Measurements from ENCODE around the gene CCDC18. TPM values are rescaled to one million over a fixed set of nuclear protein-coding genes. Genes with fewer than 3 reads are reported as not detected.

CCDC18 gene
- total RNA-seq, 2 experiments from 2014 or later, result 5.4 to 7.0 TPM

DNA sequence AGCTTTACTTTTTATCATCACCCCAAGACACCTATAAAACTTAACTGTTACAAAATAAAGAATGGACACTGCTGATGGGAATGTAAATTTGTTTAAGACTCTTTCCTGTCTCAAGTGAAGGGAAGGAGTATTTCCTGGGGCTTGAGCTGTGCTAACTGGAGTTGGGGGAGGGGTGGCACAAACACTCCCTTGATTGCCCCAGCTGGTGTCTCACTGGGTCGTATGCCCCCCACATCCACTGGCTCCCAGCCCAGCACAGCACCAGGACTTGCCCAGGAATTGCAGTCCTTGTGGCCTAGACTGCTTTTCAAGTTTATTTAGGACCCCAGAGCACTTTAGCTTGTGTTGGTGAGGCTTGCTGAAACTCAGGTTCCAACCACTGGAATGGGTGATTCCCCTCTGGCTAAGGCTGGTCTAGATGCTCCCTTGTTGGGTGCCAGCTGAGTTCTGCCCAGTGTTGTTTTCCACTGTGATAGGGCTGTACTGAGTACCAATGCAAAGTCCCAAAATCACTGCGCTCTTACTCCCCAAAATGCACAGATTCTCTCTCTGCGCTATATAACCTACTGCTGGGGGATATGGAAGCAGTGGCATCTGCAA is 116.1 kb downstream of the CCDC18 start:
- no peak overlapping the region for H3K27ac Mint-ChIP-seq
- ChIA-PET POLR2A (no interaction called here), CTCF (no interaction called here)
- DNase-seq (no peak), ATAC-seq (ENCODE audit: poor library complexity) (no peak)
- H3K9me3 ChIP-seq (ENCODE audit: control insufficient read depth in 1 of 2, insufficient read depth in 1 of 2, low read length in 2 of 2), result no peaks in the 10 kb centered on the region
- TF ChIP-seq, protein P1, sequence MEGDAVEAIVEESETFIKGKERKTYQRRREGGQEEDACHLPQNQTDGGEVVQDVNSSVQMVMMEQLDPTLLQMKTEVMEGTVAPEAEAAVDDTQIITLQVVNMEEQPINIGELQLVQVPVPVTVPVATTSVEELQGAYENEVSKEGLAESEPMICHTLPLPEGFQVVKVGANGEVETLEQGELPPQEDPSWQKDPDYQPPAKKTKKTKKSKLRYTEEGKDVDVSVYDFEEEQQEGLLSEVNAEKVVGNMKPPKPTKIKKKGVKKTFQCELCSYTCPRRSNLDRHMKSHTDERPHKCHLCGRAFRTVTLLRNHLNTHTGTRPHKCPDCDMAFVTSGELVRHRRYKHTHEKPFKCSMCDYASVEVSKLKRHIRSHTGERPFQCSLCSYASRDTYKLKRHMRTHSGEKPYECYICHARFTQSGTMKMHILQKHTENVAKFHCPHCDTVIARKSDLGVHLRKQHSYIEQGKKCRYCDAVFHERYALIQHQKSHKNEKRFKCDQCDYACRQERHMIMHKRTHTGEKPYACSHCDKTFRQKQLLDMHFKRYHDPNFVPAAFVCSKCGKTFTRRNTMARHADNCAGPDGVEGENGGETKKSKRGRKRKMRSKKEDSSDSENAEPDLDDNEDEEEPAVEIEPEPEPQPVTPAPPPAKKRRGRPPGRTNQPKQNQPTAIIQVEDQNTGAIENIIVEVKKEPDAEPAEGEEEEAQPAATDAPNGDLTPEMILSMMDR (IDR thresholded peaks at IDR 0.05), result no peak
- H3K9me3 Mint-ChIP-seq, result no peaks in the 10 kb centered on the region
- H3K4me1 Mint-ChIP-seq (ENCODE audit: low read depth), result peaks cover 6% of the 10 kb centered on the region
- intact Hi-C loops (cut with DNase I, micrococcal nuclease), result no loop called here
- peaks cover 8% of the 10 kb centered on the region for H3K36me3 ChIP-seq (ENCODE audit: insufficient read depth, low read length)
- no peak overlapping the region for H3K4me3 ChIP-seq (ENCODE audit: low read length)
- peaks cover 62% of the 10 kb centered on the region for H3K36me3 Mint-ChIP-seq (ENCODE audit: low read depth)
- H3K27me3 Mint-ChIP-seq, result no peaks in the 10 kb centered on the region
- no peak overlapping the region for H3K4me3 Mint-ChIP-seq
- no peaks in the 10 kb centered on the region for H3K27me3 ChIP-seq (ENCODE audit: control insufficient read depth in 1 of 2, insufficient read depth in 2 of 2, low read length in 2 of 2)
- H3K27ac ChIP-seq (ENCODE audit: low read depth in 1 of 2, low read length in 2 of 2), result no peak overlapping the region
- no peaks in the 10 kb centered on the region for H3K4me1 ChIP-seq (ENCODE audit: insufficient read depth, low read length)

DNA sequence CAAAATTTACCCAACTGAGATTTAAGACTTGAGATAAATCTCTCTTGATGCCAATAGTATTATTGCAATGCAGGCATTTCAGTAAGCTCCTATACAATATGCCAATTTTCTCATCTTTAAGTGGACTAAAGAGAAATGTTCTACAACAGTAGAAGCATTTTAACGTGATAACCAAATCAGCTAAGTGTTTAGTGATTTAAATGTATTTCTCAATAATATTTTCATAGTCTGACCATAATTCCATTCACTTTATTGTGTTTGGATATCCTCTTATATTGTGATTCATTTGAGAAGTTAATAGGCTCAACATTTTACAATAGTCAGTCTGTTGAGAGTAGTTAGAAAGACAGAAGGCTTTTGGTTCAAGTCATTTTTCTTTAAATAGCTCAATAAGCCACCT is 120.6 kb downstream of the CCDC18 start:
- no peaks in the 10 kb centered on the region for H3K4me1 ChIP-seq (ENCODE audit: insufficient read depth, low read length)
- no peaks in the 10 kb centered on the region for H3K27me3 Mint-ChIP-seq
- ATAC-seq (ENCODE audit: poor library complexity), result no peak
- no peak overlapping the region for H3K4me3 Mint-ChIP-seq
- no peaks in the 10 kb centered on the region for H3K4me1 Mint-ChIP-seq (ENCODE audit: low read depth)
- H3K27me3 ChIP-seq (ENCODE audit: control insufficient read depth in 1 of 2, insufficient read depth in 2 of 2, low read length in 2 of 2), result no peaks in the 10 kb centered on the region
- no peaks in the 10 kb centered on the region for H3K9me3 ChIP-seq (ENCODE audit: control insufficient read depth in 1 of 2, insufficient read depth in 1 of 2, low read length in 2 of 2)
- H3K9me3 Mint-ChIP-seq, result no peaks in the 10 kb centered on the region
- ChIA-PET CTCF (no interaction called here), POLR2A (interaction anchor here (0.8 kb wide), 1 partner anchor 120 kb away, joined by 3 read pairs; no protein-coding TSS in a partner anchor)
- H3K4me3 ChIP-seq (ENCODE audit: low read length), result no peak overlapping the region
- peaks cover 6% of the 10 kb centered on the region for H3K36me3 ChIP-seq (ENCODE audit: insufficient read depth, low read length)
- intact Hi-C loops (cut with DNase I, micrococcal nuclease), result loop anchor here (5.0 to 10.0 kb wide), 4 partner anchors 144 to 544 kb away; partner anchors contain the start of gene FNBP1L (in 1 of the 2)
- no peak for DNase-seq
- TF ChIP-seq, protein P1 (IDR thresholded peaks at IDR 0.05), result no peak
- H3K27ac ChIP-seq (ENCODE audit: low read depth in 1 of 2, low read length in 2 of 2), result no peak overlapping the region
- H3K27ac Mint-ChIP-seq, result no peak overlapping the region
- H3K36me3 Mint-ChIP-seq (ENCODE audit: low read depth), result peaks cover 52% of the 10 kb centered on the region

DNA sequence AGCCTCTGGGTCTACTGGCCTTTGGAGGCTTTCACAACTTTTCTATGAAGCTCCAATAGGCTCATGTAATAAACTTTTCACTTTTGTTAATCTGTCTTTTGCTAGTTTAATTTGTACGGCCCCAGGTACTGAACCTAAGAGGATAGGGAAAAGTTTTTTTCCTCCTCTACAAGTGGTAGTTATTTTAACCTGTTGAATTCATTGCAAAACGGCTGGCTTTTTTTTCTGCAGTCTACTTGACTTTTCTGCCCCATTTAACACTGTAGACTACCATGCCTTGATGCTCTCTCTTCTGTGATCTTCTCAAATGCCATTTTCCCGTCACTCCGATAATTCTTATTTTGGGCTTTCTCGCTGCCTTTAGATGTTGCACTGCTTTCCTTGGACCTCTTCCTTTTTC is 121.6 kb downstream of the CCDC18 start:
- CTCF ChIA-PET, result no interaction called here
- ATAC-seq (ENCODE audit: poor library complexity) (no peak), DNase-seq (no peak)
- Mint-ChIP-seq H3K4me1 (ENCODE audit: low read depth) (no peaks in the 10 kb centered on the region), H3K36me3 (ENCODE audit: low read depth) (peaks cover 46% of the 10 kb centered on the region), H3K4me3 (no peak overlapping the region), H3K9me3 (no peaks in the 10 kb centered on the region), H3K27me3 (no peaks in the 10 kb centered on the region), H3K27ac (no peak overlapping the region)
- no peak overlapping the region for H3K27ac ChIP-seq (ENCODE audit: low read depth in 1 of 2, low read length in 2 of 2)
- H3K4me1 ChIP-seq (ENCODE audit: insufficient read depth, low read length), result no peaks in the 10 kb centered on the region
- no peak overlapping the region for H3K4me3 ChIP-seq (ENCODE audit: low read length)
- intact Hi-C loops (cut with DNase I, micrococcal nuclease), result loop anchor here (5.0 to 10.0 kb wide), 4 partner anchors 143 to 543 kb away; partner anchors contain the start of gene FNBP1L (in 1 of the 2)
- H3K27me3 ChIP-seq (ENCODE audit: control insufficient read depth in 1 of 2, insufficient read depth in 2 of 2, low read length in 2 of 2), result no peaks in the 10 kb centered on the region
- no peaks in the 10 kb centered on the region for H3K9me3 ChIP-seq (ENCODE audit: control insufficient read depth in 1 of 2, insufficient read depth in 1 of 2, low read length in 2 of 2)
- peaks cover 6% of the 10 kb centered on the region for H3K36me3 ChIP-seq (ENCODE audit: insufficient read depth, low read length)
- TF ChIP-seq, protein P1 (IDR thresholded peaks at IDR 0.05), result no peak
- POLR2A ChIA-PET, result no interaction called here

All from CD4-positive, alpha-beta T cell (primary cell).